Stimulated activated CD4-positive, alpha-beta T cell treated with anti-CD3 and anti-CD28 coated beads, TNF-alpha, amount 100 ng/mL, for 48 hours (primary cell): ENCODE measurements around the gene FAM120B.

Experiments used
- DNase-seq, 3 donors: peaks; one replicate each; pipeline ENCODE4 v3.0.0-alpha.2; 2020; ENCODE audit warnings: low read depth in 3 of 3

FAM120B gene

GRCh38 chr6:170443151-170443662, 136.6 kb downstream of the FAM120B start:
- DNase-seq = no peak

GRCh38 chr6:170444056-170444591, 137.6 kb downstream of the FAM120B start:
- DNase-seq = no peak

GRCh38 chr6:170444811-170445211, 138.3 kb downstream of the FAM120B start:
- no peak for DNase-seq

- DNase-seq = no peak
These were observed 138.9 kb downstream of the FAM120B start for GRCh38 chr6:170445487-170445886.

- no peak for DNase-seq
These were observed 139.4 kb downstream of the FAM120B start for GRCh38 chr6:170445971-170446370.

DNA sequence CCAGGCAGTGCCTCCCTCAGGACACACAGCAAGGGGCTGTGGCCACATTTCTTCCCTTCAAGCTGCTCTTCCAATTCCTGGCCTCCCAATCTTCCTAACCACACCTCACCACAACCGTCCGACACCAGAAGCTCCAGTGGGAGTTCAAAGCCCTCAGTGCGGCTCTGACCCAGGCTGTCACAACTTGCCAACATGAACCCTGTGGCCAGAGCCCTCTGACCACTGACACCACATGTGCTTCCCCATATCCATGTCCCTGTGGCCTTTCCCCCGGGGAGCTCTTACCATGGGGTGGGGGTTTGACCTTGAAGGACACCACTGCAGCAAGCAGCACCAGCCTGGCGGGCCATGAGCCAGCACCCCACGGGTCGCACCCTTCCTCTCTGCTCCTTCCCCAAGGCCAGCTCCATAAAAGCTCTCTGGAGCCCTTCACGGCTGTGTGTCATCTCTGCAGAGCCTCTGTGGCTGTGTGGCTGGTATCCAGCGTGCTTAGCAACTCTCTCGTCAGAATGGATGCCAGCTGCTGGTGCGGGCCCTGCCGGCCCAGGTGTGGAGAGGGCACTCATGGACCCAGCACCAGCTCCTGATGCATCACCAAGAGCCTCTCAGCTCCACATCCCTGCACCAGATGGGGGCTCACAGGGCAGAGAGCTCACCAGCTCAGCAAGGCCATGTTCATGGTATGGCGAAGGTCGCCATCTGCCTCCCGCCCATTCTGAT, 140.4 kb downstream of the FAM120B start:
- DNase-seq = no peak

GRCh38 chr6:170447561-170447930, 141.0 kb downstream of the FAM120B start:
- no peak for DNase-seq

DNA sequence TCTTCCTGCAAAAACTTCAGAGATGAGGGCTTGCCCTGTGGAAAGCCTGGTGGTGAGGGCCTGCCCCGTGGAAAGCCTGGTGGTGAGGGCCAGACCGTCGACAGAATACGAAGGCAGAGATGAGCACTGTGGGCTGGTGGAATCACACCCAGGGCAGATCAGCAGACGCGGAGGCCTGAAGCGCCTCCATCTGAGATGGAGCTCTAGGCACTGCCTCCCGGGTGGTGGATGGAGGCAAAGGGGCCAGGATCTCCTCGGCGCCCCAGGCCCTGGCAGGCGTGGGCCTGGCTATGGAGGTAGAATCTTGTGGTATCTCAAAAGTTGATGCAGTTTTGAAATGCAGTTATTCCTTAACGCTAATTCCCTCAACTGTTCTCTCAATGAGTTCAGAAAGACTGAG, 141.8 kb downstream of the FAM120B start:
- DNase-seq = no peak

DNA sequence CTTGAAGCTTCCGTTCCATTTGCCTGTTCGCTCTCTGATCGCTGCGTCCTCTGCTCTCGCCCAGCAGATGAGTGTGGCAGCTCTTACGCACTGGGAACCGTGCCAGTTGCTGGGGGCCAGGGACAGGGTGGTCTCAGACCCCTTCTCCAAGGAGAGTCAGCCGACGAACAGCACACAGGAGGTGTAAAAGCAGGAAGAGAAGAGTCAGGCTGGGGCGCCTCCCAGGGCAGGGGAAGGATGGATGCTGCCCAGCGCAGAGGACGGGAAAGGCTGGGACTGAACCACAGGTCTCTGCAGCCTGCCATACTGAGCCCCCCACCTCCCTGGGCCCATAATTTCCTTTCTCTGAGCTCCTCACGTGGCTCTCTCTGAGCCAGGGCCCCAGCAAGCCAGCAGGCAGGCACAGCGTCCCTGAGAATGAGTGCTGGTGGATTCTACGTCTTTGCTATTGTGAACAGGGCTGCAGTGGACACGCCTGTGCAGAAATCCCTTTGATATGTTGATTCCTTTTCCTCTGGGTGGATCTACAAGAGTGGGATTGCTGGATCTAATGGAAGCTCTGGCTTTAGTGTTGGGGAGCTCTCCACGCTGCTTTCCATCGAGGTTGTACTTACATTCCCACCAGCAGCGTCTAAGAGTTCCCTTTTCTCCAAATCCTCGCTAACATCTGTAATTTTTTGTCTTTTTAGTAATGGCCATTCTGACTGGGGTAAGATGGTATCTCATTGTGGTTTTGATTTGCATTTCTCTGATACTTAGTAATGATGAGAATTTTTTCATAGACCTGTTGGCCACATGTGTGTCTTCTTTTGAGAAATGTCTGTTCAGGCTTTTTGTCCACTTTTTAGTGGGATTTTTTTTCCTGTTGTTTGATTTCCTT, 142.4 kb downstream of the FAM120B start:
- DNase-seq = no peak

DNA sequence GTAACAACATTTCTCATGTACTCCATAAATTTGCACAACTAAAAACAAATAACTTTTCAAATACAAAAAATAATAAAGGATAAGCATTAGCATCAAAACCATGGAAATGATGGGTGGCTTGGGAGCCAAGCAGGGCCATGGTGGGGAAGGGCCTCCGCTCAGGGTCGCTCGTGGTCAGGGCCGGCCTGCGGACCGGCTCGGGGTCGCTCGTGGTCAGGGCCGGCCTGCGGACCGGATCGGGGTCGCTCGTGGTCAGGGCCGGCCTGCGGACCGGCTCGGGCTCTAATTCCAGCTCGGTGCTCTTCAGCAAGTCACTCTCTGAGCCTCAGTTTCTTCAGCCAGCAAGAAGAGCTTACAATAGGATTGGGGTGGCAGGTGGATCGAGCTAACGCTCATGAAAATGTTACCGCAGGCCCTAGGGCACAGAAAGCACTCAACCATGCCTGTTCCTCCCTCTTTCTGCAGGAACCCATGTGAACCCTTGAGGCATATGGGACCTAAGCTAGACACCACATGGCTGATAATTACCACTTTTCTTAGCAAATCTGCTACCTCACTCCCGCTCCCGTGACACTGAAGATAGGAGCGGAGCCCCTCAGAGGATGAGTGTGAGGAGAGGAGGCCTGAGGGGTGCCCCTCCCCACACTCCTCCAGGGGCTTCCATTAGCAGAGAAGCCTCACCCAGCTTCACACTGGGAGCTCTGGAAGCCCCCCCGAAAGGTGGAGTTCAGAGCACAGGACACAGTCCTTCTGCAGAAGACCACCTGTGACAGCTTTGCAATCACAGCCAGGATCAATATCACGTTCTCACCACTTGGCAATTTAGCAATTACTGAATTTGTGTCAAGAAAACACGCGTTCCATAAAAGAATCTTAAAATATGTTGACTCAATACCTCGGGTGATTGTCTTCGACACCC, 143.5 kb downstream of the FAM120B start:
- no peak for DNase-seq

GRCh38 chr6:170450916-170451761, 144.6 kb downstream of the FAM120B start:
- DNase-seq = no peak

GRCh38 chr6:170451762-170452651, 145.4 kb downstream of the FAM120B start:
- no peak for DNase-seq

- no peak for DNase-seq
These were observed 146.4 kb downstream of the FAM120B start for GRCh38 chr6:170452767-170453545.

DNA sequence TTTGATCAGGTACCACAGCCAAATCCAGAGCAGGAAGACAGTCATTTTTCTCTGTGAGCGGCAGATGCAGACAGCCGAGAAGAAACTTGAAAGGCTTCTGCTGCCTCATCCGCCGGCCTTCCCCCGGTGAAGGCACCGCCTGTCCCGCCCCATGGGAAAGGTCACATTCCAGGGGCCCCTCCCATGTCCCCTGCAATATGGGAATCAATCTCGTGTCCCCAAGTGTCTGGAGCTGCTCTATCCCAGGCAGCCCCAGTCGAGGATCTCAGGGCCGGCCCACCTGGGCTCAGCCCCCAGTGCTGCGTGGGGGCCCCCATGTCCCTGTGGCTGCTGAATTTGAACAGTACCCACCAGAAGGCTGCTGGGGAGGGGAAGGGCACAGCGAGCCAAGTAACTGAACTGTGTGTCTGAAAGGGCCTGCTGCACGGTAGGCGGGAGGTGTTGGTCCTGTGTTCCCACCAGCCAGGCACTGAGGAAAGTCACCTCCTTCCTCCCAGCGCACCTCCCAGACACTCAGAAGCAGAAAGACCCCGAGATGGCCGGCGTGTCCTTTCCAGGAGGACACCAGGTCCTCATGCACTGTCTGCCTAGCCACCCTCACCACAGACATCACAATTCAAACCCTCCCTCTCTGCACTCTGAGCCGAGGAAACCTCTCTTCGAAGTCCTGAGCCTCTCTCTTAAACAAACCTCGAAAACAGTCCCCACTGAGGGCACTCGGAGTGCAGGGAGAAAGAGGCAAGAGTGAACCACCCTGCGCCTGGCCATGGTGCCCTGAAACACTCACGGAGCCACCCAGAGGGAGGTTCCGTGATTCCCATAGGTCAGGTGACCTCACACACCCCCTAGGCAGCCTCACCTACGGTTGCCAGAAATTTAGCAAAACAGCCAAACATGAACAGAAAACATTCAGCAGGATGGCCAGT, 147.3 kb downstream of the FAM120B start:
- no peak for DNase-seq

- DNase-seq = no peak
These were observed 148.1 kb downstream of the FAM120B start for GRCh38 chr6:170454512-170455285.

GRCh38 chr6:170455335-170455979, 148.9 kb downstream of the FAM120B start:
- no peak for DNase-seq
